Duodenal mucosa (tissue), 2 donors: Measurements from ENCODE around the gene CYBB.

Experiments
- H3K27ac ChIP-seq: one replicate; pipeline ENCODE4 v1.7.0; 2013; ENCODE audit warnings: low read depth, low read length
- H3K27me3 ChIP-seq, 2 donors: one replicate each; pipeline ENCODE4 v1.7.0; 2013; ENCODE audit warnings: low read length in 2 of 2, control low read depth in 1 of 2; ENCODE audit not compliant: insufficient read depth in 2 of 2, control insufficient read depth in 1 of 2
- H3K36me3 ChIP-seq, 2 donors: one replicate each; pipeline ENCODE4 v1.7.0; 2013; ENCODE audit warnings: low read length in 2 of 2, control low read depth in 1 of 2; ENCODE audit not compliant: insufficient read depth in 2 of 2, control insufficient read depth in 1 of 2
- H3K4me1 ChIP-seq, 2 donors: one replicate each; pipeline ENCODE4 v1.7.0; 2013; ENCODE audit warnings: low read length in 2 of 2, control low read depth in 1 of 2; ENCODE audit not compliant: insufficient read depth in 2 of 2, control insufficient read depth in 1 of 2
- H3K4me3 ChIP-seq, 2 donors: one replicate each; pipeline ENCODE4 v1.7.0; 2013; ENCODE audit warnings: low read length in 2 of 2, low read depth in 1 of 2
- H3K9ac ChIP-seq, 2 donors: one replicate each; pipeline ENCODE4 v1.7.0; 2013; ENCODE audit warnings: low read length in 2 of 2, low read depth in 1 of 2
- H3K9me3 ChIP-seq, 2 donors: one replicate each; pipeline ENCODE4 v1.7.0; 2013; ENCODE audit warnings: low read length in 2 of 2, control low read depth in 1 of 2; ENCODE audit not compliant: control insufficient read depth in 1 of 2

The CYBB gene

DNA sequence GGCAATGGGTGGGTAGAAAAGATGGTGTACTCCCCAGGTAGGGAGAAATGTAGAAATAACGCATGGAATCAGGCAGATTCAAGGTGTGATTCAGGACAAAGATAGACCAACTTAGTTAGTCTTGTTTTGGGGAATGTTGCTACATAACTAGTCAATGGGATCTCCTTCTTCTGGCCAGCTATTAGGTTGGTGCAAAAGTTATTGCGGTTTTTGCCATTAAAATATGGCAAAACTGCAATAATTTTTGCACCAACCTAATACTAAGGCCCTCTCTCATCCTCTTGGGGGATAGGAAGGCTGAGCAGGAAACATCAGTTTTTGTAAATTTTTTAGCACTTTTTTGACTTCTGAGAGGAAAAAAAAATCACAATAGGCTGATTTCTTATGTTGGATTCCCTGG, 23.2 kb downstream of the CYBB start:
- Histone ChIP-seq H3K9ac (no peak overlapping the region), H3K9me3 (no peaks in the 10 kb centered on the region), H3K4me3 (no peak overlapping the region), H3K27ac (no peak overlapping the region), H3K36me3 (no peaks in the 10 kb centered on the region), H3K27me3 (no peaks in the 10 kb centered on the region), H3K4me1 (no peaks in the 10 kb centered on the region)

DNA sequence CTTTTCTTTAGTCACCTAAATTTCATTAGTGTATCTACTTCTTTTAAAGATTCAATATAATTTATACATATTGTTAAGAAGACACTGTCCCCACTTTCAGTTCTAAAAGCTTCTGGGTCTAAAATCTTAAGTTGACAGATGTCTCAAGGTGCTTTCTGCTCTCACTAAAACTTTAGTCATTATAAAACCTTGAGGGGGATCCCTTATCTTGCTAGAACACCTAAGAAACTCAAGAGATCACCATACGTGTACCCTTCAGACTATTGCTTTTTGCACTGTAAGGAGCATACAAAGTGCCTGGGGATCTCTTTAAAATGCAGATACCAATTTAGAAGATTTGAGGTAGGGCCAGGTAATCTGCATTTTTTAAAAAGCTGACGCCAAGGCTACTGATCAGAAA, 30.1 kb downstream of the CYBB start:
- no peak overlapping the region for H3K27ac ChIP-seq
- no peaks in the 10 kb centered on the region for H3K27me3 ChIP-seq
- no peak overlapping the region for H3K4me3 ChIP-seq
- no peaks in the 10 kb centered on the region for H3K36me3 ChIP-seq
- no peak overlapping the region for H3K9ac ChIP-seq
- H3K4me1 ChIP-seq: peaks cover 0 to 3% of the 10 kb centered on the region in 2 donors
- no peaks in the 10 kb centered on the region for H3K9me3 ChIP-seq

DNA sequence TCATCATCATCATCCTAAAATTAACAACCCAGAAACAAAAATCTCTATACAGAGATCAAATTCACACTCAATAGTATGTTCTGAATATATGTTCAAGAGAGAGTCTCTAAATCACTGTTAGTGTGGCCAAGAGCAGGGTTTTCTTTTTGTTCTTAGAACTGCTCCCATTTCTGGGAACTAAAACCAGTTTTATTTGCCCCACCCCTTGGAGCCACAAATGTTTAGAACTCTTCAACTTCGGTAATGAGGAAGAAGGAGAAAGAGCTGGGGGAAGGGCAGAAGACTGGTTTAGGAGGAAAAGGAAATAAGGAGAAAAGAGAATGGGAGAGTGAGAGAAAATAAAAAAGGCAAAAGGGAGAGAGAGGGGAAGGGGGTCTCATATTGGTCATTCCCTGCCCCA, 32.3 kb downstream of the CYBB start:
- H3K4me1 ChIP-seq: peaks cover 0 to 6% of the 10 kb centered on the region in 2 donors

DNA sequence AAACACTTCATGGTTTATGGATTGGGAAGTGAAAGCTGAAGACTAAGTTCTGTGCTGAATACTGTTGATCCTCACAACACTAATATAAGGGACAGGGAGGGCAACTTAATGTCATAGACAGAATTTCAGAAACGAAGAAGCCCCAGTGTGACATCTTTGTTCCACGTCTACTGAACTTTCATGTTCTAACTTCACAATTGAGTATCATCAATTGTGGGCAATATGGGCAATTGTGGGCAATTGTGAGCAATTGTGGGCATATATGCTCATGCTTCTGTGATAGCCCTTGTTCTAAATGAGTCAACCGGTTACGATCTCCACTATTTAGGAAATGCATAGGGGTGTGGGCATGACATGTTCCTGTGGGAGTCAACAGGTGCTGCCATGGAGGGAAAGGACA, 33.7 kb downstream of the CYBB start:
- H3K9me3 ChIP-seq: no peaks in the 10 kb centered on the region
- H3K27ac ChIP-seq: no peak overlapping the region
- peaks cover 0 to 6% of the 10 kb centered on the region in 2 donors for H3K4me1 ChIP-seq
- H3K36me3 ChIP-seq: no peaks in the 10 kb centered on the region
- H3K27me3 ChIP-seq: no peaks in the 10 kb centered on the region
- no peak overlapping the region for H3K9ac ChIP-seq
- H3K4me3 ChIP-seq: no peak overlapping the region

More for the DNA sequence above, 32.3 kb downstream of the CYBB start:
- H3K27ac ChIP-seq: no peak overlapping the region
- no peak overlapping the region for H3K9ac ChIP-seq
- no peaks in the 10 kb centered on the region for H3K9me3 ChIP-seq
- no peak overlapping the region for H3K4me3 ChIP-seq
- H3K36me3 ChIP-seq: no peaks in the 10 kb centered on the region
- H3K27me3 ChIP-seq: no peaks in the 10 kb centered on the region

DNA sequence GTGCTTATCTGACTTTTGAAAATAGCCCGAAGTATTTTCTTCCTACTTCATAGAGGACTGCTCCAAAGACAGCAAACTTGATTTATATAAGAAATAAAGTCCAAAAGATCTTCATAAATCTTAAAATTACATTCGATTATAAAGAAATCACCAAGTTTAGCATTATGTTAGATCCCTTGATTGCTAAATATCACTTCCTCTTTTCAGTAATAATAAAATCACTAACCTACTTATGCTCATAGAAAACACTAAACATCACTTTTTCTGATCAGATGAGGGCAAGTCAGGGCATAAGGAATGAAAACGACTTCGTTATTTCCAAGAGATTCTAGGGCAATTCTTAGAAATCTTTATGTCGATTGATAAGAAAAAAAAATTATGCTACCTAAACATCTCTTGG, 35.5 kb downstream of the CYBB start:
- H3K27me3 ChIP-seq: no peaks in the 10 kb centered on the region
- H3K4me3 ChIP-seq: no peak overlapping the region
- H3K9ac ChIP-seq: no peak overlapping the region

DNA sequence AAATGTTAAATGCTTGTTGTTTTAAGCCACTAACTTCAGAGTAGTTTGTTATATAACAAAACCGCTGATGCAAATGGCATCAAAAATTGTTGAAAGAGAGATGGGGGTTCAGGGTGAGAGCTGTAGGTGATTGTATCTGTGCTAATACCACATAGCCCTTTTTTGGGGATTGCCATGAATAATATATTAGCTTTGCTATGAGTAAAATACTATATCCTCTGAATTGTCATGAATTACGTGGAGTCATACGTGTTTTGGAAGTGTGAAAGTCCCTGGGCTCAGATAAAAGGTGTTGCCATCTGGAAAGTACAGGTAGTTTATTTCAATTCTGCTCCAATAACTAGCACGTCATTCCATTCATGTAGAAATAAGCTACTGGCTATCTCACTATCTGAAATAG, 36.9 kb downstream of the CYBB start:
- H3K9ac ChIP-seq: no peak overlapping the region
- H3K36me3 ChIP-seq: no peaks in the 10 kb centered on the region
- H3K4me1 ChIP-seq: peaks cover 0 to 6% of the 10 kb centered on the region in 2 donors
- H3K27ac ChIP-seq: no peak overlapping the region
- H3K9me3 ChIP-seq: no peaks in the 10 kb centered on the region
- no peaks in the 10 kb centered on the region for H3K27me3 ChIP-seq
- no peak overlapping the region for H3K4me3 ChIP-seq

More for the DNA sequence above, 35.5 kb downstream of the CYBB start:
- Histone ChIP-seq H3K36me3 (no peaks in the 10 kb centered on the region), H3K4me1 (peaks cover 0 to 6% of the 10 kb centered on the region in 2 donors), H3K27ac (no peak overlapping the region), H3K9me3 (no peaks in the 10 kb centered on the region)

DNA sequence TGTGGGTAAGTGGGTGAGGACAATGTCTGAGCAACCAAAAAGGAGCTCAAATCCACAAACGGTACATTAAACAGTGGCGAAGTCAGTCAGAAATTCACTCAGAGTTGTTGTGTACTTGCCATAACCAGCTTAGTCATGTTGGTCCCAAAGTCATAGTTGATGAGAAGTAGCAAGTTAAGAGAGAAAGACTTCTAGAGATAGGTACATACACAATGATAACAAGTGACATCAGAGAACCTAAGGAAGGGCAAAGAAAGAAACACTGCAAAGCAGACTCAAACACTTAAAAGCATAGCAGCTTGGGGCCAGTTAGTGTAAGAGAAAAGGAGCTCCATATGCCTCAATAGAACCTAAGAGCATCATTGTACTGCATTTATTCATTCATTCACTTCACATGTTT, 37.3 kb downstream of the CYBB start:
- no peak overlapping the region for H3K27ac ChIP-seq

DNA sequence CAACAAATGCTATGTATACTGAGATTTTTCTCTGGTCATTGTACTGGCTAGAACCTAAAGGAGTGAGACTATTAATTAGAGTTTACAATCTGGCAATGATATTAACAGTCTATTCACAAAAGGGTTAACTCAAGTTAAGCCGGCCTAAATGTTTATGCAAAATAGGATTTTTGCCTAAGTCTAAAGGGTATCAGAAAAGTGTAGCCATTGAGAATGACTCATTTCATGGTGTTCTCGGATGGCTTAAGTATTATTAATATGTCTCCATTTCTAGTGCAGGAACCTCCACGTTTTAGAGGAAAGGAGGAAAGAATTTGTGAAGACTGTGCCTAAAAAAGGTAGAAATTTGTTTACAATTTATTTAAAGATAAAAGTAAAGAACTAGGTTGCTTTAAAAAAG, 37.7 kb downstream of the CYBB start:
- Histone ChIP-seq H3K4me1 (peaks cover 0 to 3% of the 10 kb centered on the region in 2 donors), H3K9me3 (no peaks in the 10 kb centered on the region), H3K36me3 (no peaks in the 10 kb centered on the region), H3K4me3 (no peak overlapping the region), H3K9ac (no peak overlapping the region), H3K27me3 (no peaks in the 10 kb centered on the region), H3K27ac (no peak overlapping the region)

More for the DNA sequence above, 37.3 kb downstream of the CYBB start:
- Histone ChIP-seq H3K9me3 (no peaks in the 10 kb centered on the region), H3K36me3 (no peaks in the 10 kb centered on the region), H3K9ac (no peak overlapping the region), H3K4me3 (no peak overlapping the region), H3K4me1 (peaks cover 0 to 6% of the 10 kb centered on the region in 2 donors), H3K27me3 (no peaks in the 10 kb centered on the region)

DNA sequence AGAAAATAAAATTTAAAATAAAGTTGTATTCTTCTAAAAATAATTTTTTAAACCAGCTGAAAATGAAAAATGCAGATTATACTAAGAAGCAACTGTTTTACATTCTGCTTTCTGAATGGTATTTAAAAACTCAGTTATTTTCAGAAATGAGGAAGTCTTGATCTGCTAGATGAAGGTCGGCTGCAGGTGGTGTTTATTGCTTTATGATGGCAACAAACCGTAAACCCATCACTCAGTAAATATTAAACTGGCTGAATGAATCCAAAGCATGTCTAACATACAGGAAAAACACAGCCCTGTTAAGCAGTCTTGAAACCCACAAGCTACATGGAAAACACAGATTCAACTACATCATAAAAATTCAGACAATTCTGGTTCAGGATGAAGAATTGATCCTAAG, 38.2 kb downstream of the CYBB start:
- H3K4me3 ChIP-seq: no peak overlapping the region

DNA sequence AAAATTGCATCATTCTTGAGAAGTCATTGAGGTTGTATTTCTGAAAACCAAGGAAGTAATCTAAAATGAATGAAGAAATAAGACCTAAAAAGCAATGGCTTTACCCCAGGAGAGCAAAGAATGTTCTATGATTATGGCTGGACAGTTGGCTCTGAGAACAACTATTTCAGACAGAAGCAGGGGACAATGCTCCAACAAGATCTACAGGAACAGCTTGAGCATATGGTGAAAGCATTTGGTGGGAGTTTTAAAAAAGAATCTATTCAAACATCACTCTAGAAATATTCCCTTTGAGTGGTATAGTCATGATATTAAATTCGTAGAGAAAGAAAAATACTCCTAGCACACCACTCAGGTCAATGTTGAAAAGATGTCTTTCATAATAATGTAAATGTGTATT, 40.8 kb downstream of the CYBB start:
- Histone ChIP-seq H3K4me1 (no peaks in the 10 kb centered on the region), H3K27me3 (no peaks in the 10 kb centered on the region)

More for the DNA sequence above, 38.2 kb downstream of the CYBB start:
- peaks cover 0 to 3% of the 10 kb centered on the region in 2 donors for H3K4me1 ChIP-seq
- H3K27ac ChIP-seq: no peak overlapping the region
- no peaks in the 10 kb centered on the region for H3K36me3 ChIP-seq
- no peaks in the 10 kb centered on the region for H3K9me3 ChIP-seq
- no peak overlapping the region for H3K9ac ChIP-seq
- H3K27me3 ChIP-seq: no peaks in the 10 kb centered on the region

More for the DNA sequence above, 40.8 kb downstream of the CYBB start:
- Histone ChIP-seq H3K9ac (no peak overlapping the region), H3K27ac (no peak overlapping the region), H3K4me3 (no peak overlapping the region), H3K36me3 (no peaks in the 10 kb centered on the region), H3K9me3 (no peaks in the 10 kb centered on the region)
